Bronchial epithelial cell (primary cell): ENCODE data around the gene HPCAL4. TPM values are rescaled to one million over a fixed set of nuclear protein-coding genes. Genes with fewer than 3 reads are reported as not detected.

Experiments
- DNase-seq: peaks from one replicate; pipeline ENCODE4 v3.0.0-alpha.2; 2010; ENCODE audit warnings: low read depth
- FAIRE-seq: peaks from 2 replicates; lab custom pipeline; 2011; peaks lifted over from hg19 to GRCh38; lab: Jason Lieb, UNC
- H3K27me3 ChIP-seq: 2 replicates; pipeline ENCODE4 v1.5.1; 2011; ENCODE audit warnings: low read length; ENCODE audit not compliant: control insufficient read depth, insufficient read depth
- H3K36me3 ChIP-seq: 2 replicates; pipeline ENCODE4 v1.5.1; 2011; ENCODE audit warnings: low read length; ENCODE audit not compliant: control insufficient read depth, insufficient read depth
- H3K4me3 ChIP-seq: 2 replicates; pipeline ENCODE4 v1.5.1; 2011; ENCODE audit warnings: mild to moderate bottlenecking, low read depth, low read length, control low read depth
- total RNA-seq: library from RNA; depleted of rRNA; stranded (reverse); fragments of >200 nt; gene quantifications from 2 replicates; pipeline ENCODE4 v1.2.1, GENCODE V29; 2014
- TF ChIP-seq, protein P1 (sequence below): IDR thresholded peaks from 2 replicates; pipeline ENCODE4 v1.5.1; 2011; ENCODE audit warnings: mild to moderate bottlenecking, moderate library complexity, low read length, control low read depth, inconsistent platforms; ENCODE audit not compliant: insufficient read depth, severe bottlenecking

HPCAL4 gene
- total RNA-seq, 1 donor from 2014 or later = under 0.01 TPM

DNA sequence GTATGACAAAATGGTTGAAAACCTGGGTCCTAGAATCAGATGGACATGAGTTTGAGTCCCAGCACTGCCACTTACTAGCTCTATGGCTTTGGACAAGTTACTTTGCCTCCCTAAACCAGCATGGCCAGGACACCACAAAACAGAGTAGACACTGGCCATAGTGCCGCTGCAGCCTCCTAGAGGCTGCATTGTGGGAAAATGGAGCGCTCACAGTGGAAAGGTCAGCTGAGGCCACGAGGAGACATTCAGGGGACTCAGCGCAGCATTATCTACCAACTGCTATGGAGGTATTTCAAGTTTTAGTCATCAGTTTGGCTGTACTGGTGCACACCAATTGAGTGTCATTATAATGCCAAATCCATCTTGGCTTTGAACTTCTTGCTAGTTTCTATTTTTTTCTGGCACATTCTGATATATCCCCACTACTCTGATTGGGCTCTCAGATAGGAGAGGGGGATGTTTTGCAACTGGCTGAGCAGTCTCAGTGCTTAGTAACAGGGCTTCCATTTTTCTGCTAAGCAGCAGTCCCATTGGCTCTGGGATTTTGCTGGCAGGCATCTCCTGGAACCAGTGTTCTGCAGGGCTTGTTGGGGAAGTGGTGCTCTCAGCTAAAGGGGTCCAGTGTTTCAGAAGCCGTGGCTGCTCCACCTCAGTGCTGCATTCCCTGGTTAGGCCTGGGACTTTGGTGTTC lies 35.5 kb downstream of the HPCAL4 start:
- no peak for FAIRE-seq
- Histone ChIP-seq H3K4me3 (no peak overlapping the region), H3K36me3 (no peaks in the 10 kb centered on the region), H3K27me3 (peaks cover 2% of the 10 kb centered on the region)
- no peak for DNase-seq
- TF ChIP-seq, protein P1, sequence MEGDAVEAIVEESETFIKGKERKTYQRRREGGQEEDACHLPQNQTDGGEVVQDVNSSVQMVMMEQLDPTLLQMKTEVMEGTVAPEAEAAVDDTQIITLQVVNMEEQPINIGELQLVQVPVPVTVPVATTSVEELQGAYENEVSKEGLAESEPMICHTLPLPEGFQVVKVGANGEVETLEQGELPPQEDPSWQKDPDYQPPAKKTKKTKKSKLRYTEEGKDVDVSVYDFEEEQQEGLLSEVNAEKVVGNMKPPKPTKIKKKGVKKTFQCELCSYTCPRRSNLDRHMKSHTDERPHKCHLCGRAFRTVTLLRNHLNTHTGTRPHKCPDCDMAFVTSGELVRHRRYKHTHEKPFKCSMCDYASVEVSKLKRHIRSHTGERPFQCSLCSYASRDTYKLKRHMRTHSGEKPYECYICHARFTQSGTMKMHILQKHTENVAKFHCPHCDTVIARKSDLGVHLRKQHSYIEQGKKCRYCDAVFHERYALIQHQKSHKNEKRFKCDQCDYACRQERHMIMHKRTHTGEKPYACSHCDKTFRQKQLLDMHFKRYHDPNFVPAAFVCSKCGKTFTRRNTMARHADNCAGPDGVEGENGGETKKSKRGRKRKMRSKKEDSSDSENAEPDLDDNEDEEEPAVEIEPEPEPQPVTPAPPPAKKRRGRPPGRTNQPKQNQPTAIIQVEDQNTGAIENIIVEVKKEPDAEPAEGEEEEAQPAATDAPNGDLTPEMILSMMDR = no peak

DNA sequence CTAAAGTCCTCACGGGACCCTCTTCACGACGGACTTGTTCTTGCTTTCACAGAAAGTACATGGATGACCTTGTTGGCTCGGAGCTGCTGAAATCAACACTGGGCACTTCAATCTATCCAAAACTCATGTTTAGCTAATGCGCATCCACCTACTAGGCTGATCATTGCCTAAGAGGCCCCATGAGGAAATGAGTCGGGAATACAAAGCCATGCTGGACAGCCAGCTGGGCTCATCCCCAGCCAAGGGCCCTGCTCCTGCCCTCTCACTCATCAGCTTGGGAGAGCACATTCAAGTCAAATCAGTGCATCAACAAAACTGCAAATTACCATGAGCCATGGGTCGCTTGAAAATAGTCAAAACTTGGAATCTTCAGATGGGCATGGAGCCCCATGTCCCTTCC lies 36.9 kb downstream of the HPCAL4 start:
- Histone ChIP-seq H3K27me3 (no peaks in the 10 kb centered on the region), H3K4me3 (no peak overlapping the region), H3K36me3 (no peaks in the 10 kb centered on the region)
- FAIRE-seq = no peak
- DNase-seq = no peak
- TF ChIP-seq, protein P1 = no peak

DNA sequence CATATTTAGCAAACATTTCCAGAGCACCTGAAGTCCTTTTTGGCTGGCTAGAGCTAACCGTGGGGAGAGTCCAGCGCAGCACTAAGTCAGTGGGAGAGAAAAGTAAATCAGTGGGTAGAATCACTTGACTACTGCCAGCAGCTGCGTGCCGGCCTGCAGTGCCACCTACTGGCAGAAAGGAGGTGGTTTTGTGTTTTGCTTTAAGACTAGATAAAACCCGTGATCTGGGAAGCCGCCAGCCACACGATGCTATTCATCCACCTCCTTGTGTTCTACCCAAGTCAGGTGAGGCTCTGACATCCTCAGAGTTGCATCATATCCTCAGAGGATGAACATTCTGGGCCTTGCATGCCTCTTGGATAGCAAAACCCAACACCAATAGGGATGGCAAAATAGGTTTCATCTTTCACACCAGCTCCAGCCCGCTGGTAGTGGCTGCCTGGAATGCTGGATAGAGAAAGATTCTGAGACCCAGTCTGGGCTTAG lies 37.6 kb downstream of the HPCAL4 start:
- DNase-seq = peak; percentile 82
- TF ChIP-seq, protein P1 = peak; percentile 94
- FAIRE-seq = peak; percentile 88

DNA sequence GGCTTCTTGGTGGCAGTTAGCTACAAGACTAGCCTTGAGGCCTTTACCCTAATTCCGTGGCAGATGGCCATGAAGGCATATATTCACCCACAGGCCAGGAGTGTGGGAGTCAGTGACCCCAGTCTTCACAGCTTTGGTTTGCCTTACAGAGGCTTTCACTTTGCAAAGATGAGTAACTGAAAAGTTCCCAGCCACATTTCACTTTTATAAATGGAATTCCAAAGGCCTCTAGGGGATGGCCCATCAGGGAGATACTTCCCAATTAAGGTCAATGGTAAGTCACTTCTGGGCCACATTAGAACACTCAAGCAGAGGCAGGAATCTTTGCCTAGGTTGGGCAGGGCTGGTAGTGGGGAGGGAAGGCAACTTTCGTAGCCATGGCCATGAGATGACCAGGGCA lies 38.7 kb downstream of the HPCAL4 start:
- Histone ChIP-seq H3K36me3 (no peaks in the 10 kb centered on the region), H3K27me3 (peaks cover 2% of the 10 kb centered on the region), H3K4me3 (no peak overlapping the region)
- no peak for DNase-seq
- FAIRE-seq = no peak
- TF ChIP-seq, protein P1 = no peak

More for the DNA sequence above, 37.6 kb downstream of the HPCAL4 start:
- H3K27me3 ChIP-seq = no peaks in the 10 kb centered on the region
- no peak overlapping the region for H3K4me3 ChIP-seq
- no peaks in the 10 kb centered on the region for H3K36me3 ChIP-seq

DNA sequence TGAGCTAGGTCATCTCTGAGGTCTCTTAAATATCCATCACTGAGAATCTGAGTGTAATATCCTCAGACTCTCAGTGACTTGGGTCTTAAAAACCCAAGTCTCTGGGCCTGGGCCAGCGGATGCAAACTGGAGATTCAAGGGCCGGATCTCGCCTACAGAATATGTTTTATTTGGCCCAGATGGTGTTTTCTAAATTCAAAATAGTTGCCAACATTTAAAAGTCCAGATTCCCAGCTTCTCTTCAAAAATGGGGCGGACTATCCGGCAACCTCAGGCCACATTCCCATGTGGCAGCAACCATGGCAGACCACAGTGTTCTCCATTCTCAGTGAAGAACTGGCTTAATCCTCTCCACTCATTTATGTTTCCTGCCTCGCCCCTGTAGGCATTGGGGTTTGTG lies 39.1 kb downstream of the HPCAL4 start:
- no peak for DNase-seq
- no peak for FAIRE-seq
- H3K27me3 ChIP-seq = peaks cover 2% of the 10 kb centered on the region
- H3K36me3 ChIP-seq = no peaks in the 10 kb centered on the region
- TF ChIP-seq, protein P1 = no peak
- no peak overlapping the region for H3K4me3 ChIP-seq
